ENCODE results near the gene FUOM.

DNA sequence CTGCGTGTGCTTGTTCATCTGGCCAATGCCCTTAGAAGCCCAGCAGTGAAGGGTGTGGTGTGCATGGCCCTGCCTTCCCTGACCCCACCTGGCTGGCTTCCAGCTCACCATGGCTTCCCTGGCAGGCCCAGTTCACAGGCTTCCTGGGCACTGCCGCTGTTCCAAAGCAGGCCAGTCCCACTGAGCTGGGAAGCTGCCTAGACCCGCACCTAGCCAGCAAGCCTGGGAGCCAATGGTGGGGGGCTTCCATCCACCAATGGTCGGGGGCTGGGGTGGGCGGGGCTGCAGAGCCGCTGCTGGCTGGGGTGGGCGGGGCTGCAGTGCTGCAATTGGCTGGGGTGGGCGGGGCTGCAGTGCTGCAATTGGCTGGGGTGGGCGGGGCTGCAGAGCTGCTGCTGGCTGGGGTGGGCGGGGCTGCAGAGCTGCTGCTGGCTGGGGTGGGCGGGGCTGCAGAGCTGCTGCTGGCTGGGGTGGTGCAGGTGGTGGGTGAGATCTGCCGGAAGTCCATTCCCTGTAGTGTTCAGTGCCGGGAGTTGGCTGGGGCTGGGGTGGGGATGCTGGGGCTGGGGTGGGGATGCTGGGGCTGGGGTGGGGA lies 33.5 kb downstream of the FUOM start:
- TF ChIP-seq RBM25 (IDR thresholded peaks at IDR 0.05; ENCODE audit: low read depth, low read length, severe bottlenecking) (no peak), CREB1 (IDR thresholded peaks at IDR 0.05) (no peak), CREB1 (CRISPR knock-in tag; IDR thresholded peaks at IDR 0.05) (no peak), JUND (IDR thresholded peaks at IDR 0.05; ENCODE audit: borderline replicate concordance, low read depth, low read length) (no peak), JUND (tag; IDR thresholded peaks at IDR 0.05; ENCODE audit: borderline replicate concordance, low read depth, low read length) (no peak), RAD21 (CRISPR knock-in tag; conservative IDR thresholded peaks at IDR 0.05 in 1 of 2, IDR thresholded peaks at IDR 0.05 in 1 of 2) (no peak), U2AF2 (optimal IDR thresholded peaks at IDR 0.05; ENCODE audit: low read depth, low read length) (no peak), ZNF24 (IDR thresholded peaks at IDR 0.05) (no peak), YY1 (IDR thresholded peaks at IDR 0.05; ENCODE audit: borderline replicate concordance in 1 of 3, control insufficient read depth in 1 of 3, extremely low read depth in 1 of 3, insufficient read depth in 3 of 3, insufficient read length in 1 of 3, insufficient replicate concordance in 2 of 3, low read depth in 1 of 3, low read length in 2 of 3) (no peak), ZNF274 (IDR thresholded peaks at IDR 0.05; ENCODE audit: borderline replicate concordance, low read depth, low read length) (no peak), ETV6 (IDR thresholded peaks at IDR 0.05; ENCODE audit: borderline replicate concordance in 1 of 2, low read depth in 2 of 2, low read length in 1 of 2) (no peak), ETV6 (CRISPR knock-in tag; IDR thresholded peaks at IDR 0.05; ENCODE audit: borderline replicate concordance) (no peak), SNIP1 (IDR thresholded peaks at IDR 0.05; ENCODE audit: low read depth) (no peak), CEBPB (tag; IDR thresholded peaks at IDR 0.05) (no peak), DMBX1 (CRISPR knock-in tag; IDR thresholded peaks at IDR 0.05; ENCODE audit: borderline replicate concordance) (no peak)
- TF ChIP-seq, protein P1, sequence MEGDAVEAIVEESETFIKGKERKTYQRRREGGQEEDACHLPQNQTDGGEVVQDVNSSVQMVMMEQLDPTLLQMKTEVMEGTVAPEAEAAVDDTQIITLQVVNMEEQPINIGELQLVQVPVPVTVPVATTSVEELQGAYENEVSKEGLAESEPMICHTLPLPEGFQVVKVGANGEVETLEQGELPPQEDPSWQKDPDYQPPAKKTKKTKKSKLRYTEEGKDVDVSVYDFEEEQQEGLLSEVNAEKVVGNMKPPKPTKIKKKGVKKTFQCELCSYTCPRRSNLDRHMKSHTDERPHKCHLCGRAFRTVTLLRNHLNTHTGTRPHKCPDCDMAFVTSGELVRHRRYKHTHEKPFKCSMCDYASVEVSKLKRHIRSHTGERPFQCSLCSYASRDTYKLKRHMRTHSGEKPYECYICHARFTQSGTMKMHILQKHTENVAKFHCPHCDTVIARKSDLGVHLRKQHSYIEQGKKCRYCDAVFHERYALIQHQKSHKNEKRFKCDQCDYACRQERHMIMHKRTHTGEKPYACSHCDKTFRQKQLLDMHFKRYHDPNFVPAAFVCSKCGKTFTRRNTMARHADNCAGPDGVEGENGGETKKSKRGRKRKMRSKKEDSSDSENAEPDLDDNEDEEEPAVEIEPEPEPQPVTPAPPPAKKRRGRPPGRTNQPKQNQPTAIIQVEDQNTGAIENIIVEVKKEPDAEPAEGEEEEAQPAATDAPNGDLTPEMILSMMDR (IDR thresholded peaks at IDR 0.05 in 2 of 3, conservative IDR thresholded peaks at IDR 0.05 in 1 of 3; ENCODE audit: insufficient read depth in 2 of 3, low read depth in 1 of 3, low read length in 3 of 3) = no peak

Data from K562 (cell line).